AG04450 (cell line): ENCODE data around the gene STPG1. TPM values are rescaled to one million over a fixed set of nuclear protein-coding genes. Genes with fewer than 3 reads are reported as not detected.

Source experiments
- CTCF ChIA-PET: fragments of 300-600, 350-600 bp; formaldehyde crosslinking; extraction: SDS; loops from one replicate; lab custom pipeline; 2022; ENCODE audit warnings: antibody characterized with exemption, inconsistent platforms; lab: Charles Lee
- POLR2A ChIA-PET: fragments of 350-600 bp; formaldehyde crosslinking; extraction: SDS; loops from one replicate; lab custom pipeline; 2021; ENCODE audit warnings: antibody characterized with exemption, inconsistent platforms; lab: Yijun Ruan, JAX
- DNase-seq: peaks from one replicate; pipeline ENCODE4 v3.0.0-alpha.2; 2011; ENCODE audit warnings: low read depth, low spot score
- H3K27ac ChIP-seq: one replicate; pipeline ENCODE4 v1.5.1; 2012; ENCODE audit warnings: low read depth, low read length, control low read depth
- H3K27me3 ChIP-seq: one replicate; pipeline ENCODE4 v1.6.0; 2012; ENCODE audit warnings: low read length; ENCODE audit not compliant: control insufficient read depth, insufficient read depth
- H3K4me3 ChIP-seq: 2 replicates; pipeline ENCODE4 v1.5.1; 2011; ENCODE audit warnings: mild to moderate bottlenecking, low read depth, low read length, control low read depth
- H3K9me3 ChIP-seq: 2 replicates; pipeline ENCODE4 v1.5.1; 2012; ENCODE audit warnings: low read length; ENCODE audit not compliant: control insufficient read depth, insufficient read depth
- CTCF ChIP-seq: IDR thresholded peaks from 2 replicates; pipeline ENCODE4 v1.5.1; 2011; ENCODE audit warnings: low read depth, low read length, control low read depth, inconsistent platforms
- polyA plus RNA-seq: library from polyadenylated mRNA; depleted of rRNA; stranded (reverse); fragments of >200 nt; gene quantifications from 2 replicates; pipeline ENCODE4 v1.2.3, GENCODE V29; 2011

STPG1 gene
- polyA plus RNA-seq, 1 experiment: 7.9 TPM

GRCh38 chr1:24339996-24340395 lies 73.6 kb downstream of the STPG1 start:
- no peak for TF ChIP-seq CTCF
- POLR2A ChIA-PET: interaction anchor here (1.4 kb wide), 1 partner anchor 10 kb away, joined by 3 read pairs; no protein-coding TSS in a partner anchor
- H3K27me3 ChIP-seq: peaks cover 12% of the 10 kb centered on the region
- no peaks in the 10 kb centered on the region for H3K9me3 ChIP-seq
- CTCF ChIA-PET: interaction anchor here (1.0 to 1.1 kb wide), 2 partner anchors 51 to 53 kb away, joined by 3 read pairs; no protein-coding TSS in a partner anchor
- H3K27ac ChIP-seq: no peak overlapping the region
- no peak overlapping the region for H3K4me3 ChIP-seq
- DNase-seq: no peak

GRCh38 chr1:24338447-24338846 lies 75.1 kb downstream of the STPG1 start:
- TF ChIP-seq CTCF: no peak
- Histone ChIP-seq H3K27ac (no peak overlapping the region), H3K4me3 (no peak overlapping the region), H3K9me3 (no peaks in the 10 kb centered on the region), H3K27me3 (peaks cover 13% of the 10 kb centered on the region)
- ChIA-PET CTCF (no interaction called here), POLR2A (interaction anchor here (0.6 kb wide), 1 partner anchor 81 kb away, joined by 7 read pairs; no protein-coding TSS in a partner anchor)
- DNase-seq: no peak

DNA sequence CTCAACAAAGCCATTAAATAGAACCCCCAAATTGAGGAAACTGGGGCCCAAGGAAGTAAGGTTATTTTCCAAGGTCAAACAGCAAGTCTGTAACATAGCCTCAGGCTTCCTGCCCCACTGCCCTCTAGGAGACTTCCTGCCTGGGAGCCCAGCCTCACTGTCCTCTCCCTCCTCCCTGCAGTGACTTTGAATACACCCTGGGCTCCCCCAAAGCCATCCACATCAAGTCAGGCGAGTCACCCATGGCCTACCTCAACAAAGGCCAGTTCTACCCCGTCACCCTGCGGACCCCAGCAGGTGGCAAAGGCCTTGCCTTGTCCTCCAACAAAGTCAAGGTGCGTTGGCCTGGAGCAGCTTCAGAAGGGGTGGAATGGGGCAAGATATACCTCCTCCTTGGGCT lies 76.1 kb downstream of the STPG1 start:
- TF ChIP-seq CTCF: no peak
- Histone ChIP-seq H3K27me3 (peaks cover 11% of the 10 kb centered on the region), H3K4me3 (no peak overlapping the region), H3K9me3 (no peaks in the 10 kb centered on the region), H3K27ac (no peak overlapping the region)
- DNase-seq: no peak
- CTCF ChIA-PET: no interaction called here
- POLR2A ChIA-PET: no interaction called here

GRCh38 chr1:24336075-24336474 lies 77.5 kb downstream of the STPG1 start:
- no peak for TF ChIP-seq CTCF
- H3K27ac ChIP-seq: no peak overlapping the region
- CTCF ChIA-PET: no interaction called here
- no peak for DNase-seq
- peaks cover 8% of the 10 kb centered on the region for H3K27me3 ChIP-seq
- POLR2A ChIA-PET: interaction anchor here (0.6 kb wide), 1 partner anchor 601 kb away, joined by 3 read pairs; no protein-coding TSS in a partner anchor
- H3K9me3 ChIP-seq: no peaks in the 10 kb centered on the region
- H3K4me3 ChIP-seq: no peak overlapping the region

DNA sequence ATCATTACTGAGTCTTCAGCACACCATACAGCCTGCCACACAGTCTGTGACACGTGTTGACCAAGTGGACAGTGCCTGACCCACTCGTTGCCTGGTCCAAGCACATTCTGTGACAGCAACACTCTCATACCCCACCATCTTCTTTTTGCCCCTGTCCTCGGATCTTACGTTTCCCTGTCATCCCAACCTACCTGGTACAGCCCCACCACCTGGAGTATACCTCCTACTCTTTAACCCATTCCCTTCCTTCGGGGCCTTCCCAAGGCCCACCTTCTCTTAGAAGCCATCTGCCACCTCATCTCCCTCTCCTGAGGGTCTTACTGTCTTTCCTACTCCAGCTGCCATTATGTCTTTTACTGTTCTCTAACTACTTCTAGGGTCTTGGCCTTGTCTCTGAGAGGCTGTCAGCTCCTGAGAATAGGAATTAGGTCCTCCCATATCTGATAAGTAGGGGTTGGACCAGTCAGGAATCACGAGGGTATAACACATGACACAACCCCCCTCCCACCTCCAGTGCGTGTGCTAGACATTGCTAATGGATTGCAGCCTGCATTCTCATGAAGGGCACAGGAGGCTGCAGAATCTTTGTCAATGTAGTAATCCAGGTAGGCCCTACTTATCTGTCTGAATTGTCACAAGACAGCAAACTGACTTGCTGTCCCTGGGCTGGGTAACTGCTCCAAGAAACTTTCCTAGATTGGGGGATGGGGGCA lies 81.5 kb downstream of the STPG1 start:
- no peak for TF ChIP-seq CTCF
- Histone ChIP-seq H3K27me3 (peaks cover 8% of the 10 kb centered on the region), H3K9me3 (no peaks in the 10 kb centered on the region), H3K27ac (no peak overlapping the region), H3K4me3 (no peak overlapping the region)
- POLR2A ChIA-PET: no interaction called here
- CTCF ChIA-PET: no interaction called here
- DNase-seq: no peak
